Body of pancreas (tissue), 4 donors: ENCODE results near the gene SVIL. TPM values are rescaled to one million over a fixed set of nuclear protein-coding genes. Genes with fewer than 3 reads are reported as not detected.
"Not testable (repeated sequence)": the region's sequence is repeated elsewhere in the genome, so short reads cannot be mapped to it uniquely, and the experiment has no call there.

Experiments
- ATAC-seq: fragments of 150-250 bp; one replicate; pipeline ENCODE4 v1.9.1; 2016
- DNase-seq, 4 donors: peaks; one replicate each; pipeline ENCODE4 v3.0.0-alpha.2; 2019
- H3K27ac ChIP-seq, 4 donors: fragments of 200-600 bp; sonication (generic); 1 replicate in 3 of 4; 2 replicates in 1 of 4; pipeline versions ENCODE4 v1.5.1 to v1.6.1; 2016 to 2019; ENCODE audit warnings: mild to moderate bottlenecking in 1 of 4, mixed read lengths in 1 of 4, moderate library complexity in 1 of 4
- H3K27me3 ChIP-seq, 2 donors: fragments of 200-600 bp; sonication (generic); one replicate each; pipeline ENCODE4 v1.6.0; 2016; ENCODE audit warnings: mild to moderate bottlenecking in 1 of 2
- H3K36me3 ChIP-seq, 2 donors: fragments of 200-600 bp; sonication (generic); replicated peaks in 1 of 2; 2 replicates each; pipeline ENCODE4 v1.5.1; 2016; ENCODE audit warnings: low read depth in 2 of 2; ENCODE audit not compliant: insufficient read depth in 1 of 2
- H3K4me1 ChIP-seq: fragments of 200-600 bp; sonication (generic); one replicate; pipeline ENCODE4 v1.6.0; 2016
- H3K4me3 ChIP-seq, 2 donors: fragments of 200-600 bp; sonication (generic); 1 replicate in 1 of 2; 2 replicates in 1 of 2; pipeline ENCODE4 v1.5.1; 2016 to 2019
- H3K9me3 ChIP-seq, 3 donors: fragments of 200-600 bp; sonication (generic); 1 replicate in 2 of 3; 2 replicates in 1 of 3; pipeline ENCODE4 v1.5.1; 2016
- POLR2A ChIP-seq, 3 donors: fragments of 450-650 bp; IDR thresholded peaks; one replicate each; pipeline ENCODE4 v1.6.1; 2016; ENCODE audit warnings: antibody characterized with exemption in 3 of 3, mild to moderate bottlenecking in 2 of 3
- WGBS, 2 donors: methylation state at CpG; one replicate each; pipeline ENCODE4 v1.1.5; 2017; 5-methylcytosine and 5-hydroxymethylcytosine counted together
- intact Hi-C: fragments of 100-400 bp; cut with DNase I; formaldehyde crosslinking; loops from one replicate; pipeline ENCODE4 v1.15.1; 2023
- total RNA-seq, 2 donors: library from RNA; depleted of rRNA; stranded (reverse); fragments of >200 nt; gene quantifications; one replicate each; pipeline ENCODE4 v1.1.0, GENCODE V29; 2016
- TF ChIP-seq, protein P1 (sequence below), 7 experiments: fragments of 450-650 bp in 4 of 7; fragments of 200-600 bp in 3 of 7; sonication (generic) in 3 of 7; IDR thresholded peaks; one replicate each; pipeline ENCODE4 v1.5.1; 2016 to 2019; ENCODE audit warnings: antibody characterized with exemption in 7 of 7

Gene SVIL
- total RNA-seq, 2 donors from 2014 or later = 25.4 to 41.2 TPM

DNA sequence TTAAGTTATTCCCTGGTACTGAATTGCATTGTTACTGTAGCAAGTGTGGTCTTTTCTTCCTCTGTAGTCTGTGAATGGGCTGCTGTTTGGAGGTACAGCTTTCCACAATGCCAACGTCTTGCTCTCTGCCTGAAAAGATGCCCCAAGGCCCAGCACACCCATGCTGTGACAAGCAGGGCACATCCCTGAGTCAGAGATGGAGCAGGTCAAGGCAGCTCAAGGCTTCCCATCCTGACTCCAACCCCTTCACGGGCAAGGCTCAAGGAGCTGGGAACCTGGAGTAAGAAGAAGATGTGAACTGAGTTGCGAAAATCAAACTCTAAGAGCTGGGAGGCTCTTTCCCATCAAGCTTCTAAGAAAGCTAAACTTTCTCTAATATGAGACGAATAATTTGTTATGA is 27.2 kb downstream of the SVIL start:
- H3K4me3 ChIP-seq = no peak overlapping the region
- WGBS, 2 donors = 83 to 86% methylated on average over 4 of the region's 4 CpGs
- no peak overlapping the region for H3K27ac ChIP-seq
- DNase-seq = no peak
- no peaks in the 10 kb centered on the region for H3K9me3 ChIP-seq
- no peaks in the 10 kb centered on the region for H3K36me3 ChIP-seq
- ATAC-seq = no peak
- intact Hi-C loops = no loop called here
- TF ChIP-seq, protein P1, sequence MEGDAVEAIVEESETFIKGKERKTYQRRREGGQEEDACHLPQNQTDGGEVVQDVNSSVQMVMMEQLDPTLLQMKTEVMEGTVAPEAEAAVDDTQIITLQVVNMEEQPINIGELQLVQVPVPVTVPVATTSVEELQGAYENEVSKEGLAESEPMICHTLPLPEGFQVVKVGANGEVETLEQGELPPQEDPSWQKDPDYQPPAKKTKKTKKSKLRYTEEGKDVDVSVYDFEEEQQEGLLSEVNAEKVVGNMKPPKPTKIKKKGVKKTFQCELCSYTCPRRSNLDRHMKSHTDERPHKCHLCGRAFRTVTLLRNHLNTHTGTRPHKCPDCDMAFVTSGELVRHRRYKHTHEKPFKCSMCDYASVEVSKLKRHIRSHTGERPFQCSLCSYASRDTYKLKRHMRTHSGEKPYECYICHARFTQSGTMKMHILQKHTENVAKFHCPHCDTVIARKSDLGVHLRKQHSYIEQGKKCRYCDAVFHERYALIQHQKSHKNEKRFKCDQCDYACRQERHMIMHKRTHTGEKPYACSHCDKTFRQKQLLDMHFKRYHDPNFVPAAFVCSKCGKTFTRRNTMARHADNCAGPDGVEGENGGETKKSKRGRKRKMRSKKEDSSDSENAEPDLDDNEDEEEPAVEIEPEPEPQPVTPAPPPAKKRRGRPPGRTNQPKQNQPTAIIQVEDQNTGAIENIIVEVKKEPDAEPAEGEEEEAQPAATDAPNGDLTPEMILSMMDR (IDR thresholded peaks at IDR 0.05) = no peak
- TF ChIP-seq POLR2A (IDR thresholded peaks at IDR 0.05) = no peak
- H3K4me1 ChIP-seq = peaks cover 6% of the 10 kb centered on the region
- H3K27me3 ChIP-seq = no peaks in the 10 kb centered on the region

DNA sequence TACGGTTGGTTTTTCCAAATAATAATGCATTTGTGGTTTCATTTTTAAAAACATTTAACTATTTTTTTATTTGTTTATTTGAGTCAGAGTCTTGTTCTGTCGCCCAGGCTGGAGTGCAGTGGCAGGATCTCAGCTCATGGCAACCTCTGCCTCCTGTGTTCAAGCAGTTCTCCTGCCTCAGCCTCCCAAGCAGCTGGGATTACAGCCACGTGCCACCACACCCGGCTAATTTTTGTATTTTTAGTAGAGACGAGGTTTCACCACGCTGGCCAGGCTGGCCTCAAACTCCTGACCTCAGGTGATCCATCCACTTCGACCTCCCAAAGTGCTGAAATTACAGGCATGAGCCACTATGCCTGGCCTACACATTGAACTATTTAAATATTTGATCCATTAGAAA is 28.1 kb downstream of the SVIL start:
- DNase-seq, H3K9me3 ChIP-seq, H3K4me3 ChIP-seq, H3K27me3 ChIP-seq, ATAC-seq, intact Hi-C loops, H3K36me3 ChIP-seq, H3K4me1 ChIP-seq, H3K27ac ChIP-seq: not testable (repeated sequence)
- 76 to 81% methylated on average over 7 of the region's 7 CpGs for WGBS, 2 donors

DNA sequence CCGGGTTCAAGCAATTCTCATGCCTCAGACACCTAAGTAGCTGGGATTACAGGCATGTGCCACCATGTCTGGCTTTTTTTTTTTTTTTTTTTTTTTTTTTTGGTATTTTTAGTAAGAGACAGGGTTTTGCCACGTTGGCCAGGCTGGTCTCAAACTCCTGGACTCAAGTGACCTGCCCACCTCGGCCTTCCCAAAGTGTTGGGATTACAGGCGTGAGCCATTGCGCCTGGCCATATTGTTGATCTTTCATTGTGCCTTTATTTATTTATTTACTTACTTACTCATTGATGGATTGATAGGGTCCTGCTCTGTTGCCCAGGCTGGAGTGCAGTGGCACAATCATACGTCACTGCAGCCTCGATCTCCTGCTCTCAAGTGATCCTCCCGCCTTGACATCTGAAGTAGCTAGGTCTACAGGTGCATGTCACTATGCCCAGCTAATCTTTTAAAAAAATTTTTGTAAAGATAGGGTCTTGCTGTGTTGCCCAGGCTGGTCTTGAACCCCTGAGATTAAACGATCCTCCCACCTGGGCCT is 30.4 kb downstream of the SVIL start:
- Histone ChIP-seq H3K36me3 (no peaks in the 10 kb centered on the region), H3K4me1 (peaks cover 2% of the 10 kb centered on the region)

DNA sequence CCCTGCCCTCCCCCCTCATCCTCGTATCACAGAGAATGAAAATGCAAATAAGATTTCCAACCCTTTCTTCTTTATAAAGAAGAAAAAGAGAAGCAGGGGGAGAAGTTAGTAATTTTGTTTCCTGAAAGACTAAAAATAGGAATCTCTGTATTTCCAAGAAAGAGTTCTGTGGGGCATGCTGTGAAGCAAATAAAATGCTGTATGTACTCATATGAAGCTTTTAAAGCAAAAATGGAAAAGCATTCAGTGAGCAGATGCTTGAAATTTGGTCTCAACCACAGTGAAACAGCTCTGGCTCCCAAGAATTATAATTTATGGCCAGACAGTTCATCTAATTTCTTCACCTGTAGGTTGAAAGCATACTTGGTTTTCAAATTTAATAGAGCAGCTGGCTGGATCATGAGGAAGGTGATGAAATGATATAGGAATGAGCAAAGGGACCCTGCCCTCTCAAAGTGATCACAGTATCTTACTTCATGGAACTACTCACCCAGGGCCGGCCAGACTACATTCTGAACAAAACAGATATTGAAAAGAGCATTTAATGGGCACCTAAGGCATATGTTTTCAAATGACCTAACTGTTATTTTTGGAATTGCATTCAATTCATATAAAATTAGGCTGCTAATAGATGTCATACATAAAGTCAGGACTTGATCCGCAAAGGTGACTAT is 31.4 kb downstream of the SVIL start:
- ATAC-seq (no peak), DNase-seq (no peak)
- H3K27ac ChIP-seq = no peak overlapping the region
- H3K4me1 ChIP-seq = peaks cover 3% of the 10 kb centered on the region
- intact Hi-C loops = no loop called here
- H3K4me3 ChIP-seq = no peak overlapping the region
- WGBS, 2 donors = 83 to 84% methylated on average over 3 of the region's 3 CpGs
- TF ChIP-seq POLR2A (IDR thresholded peaks at IDR 0.05) = no peak
- TF ChIP-seq, protein P1 (IDR thresholded peaks at IDR 0.05) = no peak
- no peaks in the 10 kb centered on the region for H3K27me3 ChIP-seq
- H3K9me3 ChIP-seq = no peaks in the 10 kb centered on the region
- H3K36me3 ChIP-seq = no peaks in the 10 kb centered on the region

More for the DNA sequence above, 30.4 kb downstream of the SVIL start:
- TF ChIP-seq, protein P1 (IDR thresholded peaks at IDR 0.05) = no peak
- TF ChIP-seq POLR2A (IDR thresholded peaks at IDR 0.05) = no peak
- ATAC-seq = no peak
- Histone ChIP-seq H3K4me3 (no peak overlapping the region), H3K27me3 (no peaks in the 10 kb centered on the region), H3K27ac (no peak overlapping the region), H3K9me3 (no peaks in the 10 kb centered on the region)
- WGBS, 2 donors = 96 to 98% methylated on average over 8 to 9 of the region's 9 CpGs
- intact Hi-C loops = no loop called here
- no peak for DNase-seq

DNA sequence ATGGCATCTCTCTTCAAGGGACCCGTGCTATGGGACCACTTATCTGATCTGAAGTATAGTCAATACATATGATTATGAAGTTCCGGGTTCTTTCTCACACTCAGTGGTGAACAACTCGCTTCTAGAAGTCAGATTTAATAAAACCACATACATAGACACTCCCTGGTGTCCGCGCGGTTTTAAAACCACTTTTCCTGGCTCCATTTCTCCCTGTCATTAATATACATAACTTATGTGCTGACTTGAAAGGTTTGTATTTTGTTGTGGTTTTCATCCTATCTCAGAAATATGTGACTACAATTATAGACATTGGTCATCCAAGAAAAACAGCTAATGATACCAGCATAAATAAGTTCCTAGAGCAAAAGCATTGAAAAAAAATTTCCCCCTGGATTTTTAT is 34.0 kb downstream of the SVIL start:
- no peaks in the 10 kb centered on the region for H3K9me3 ChIP-seq
- WGBS, 2 donors = 93 to 95% methylated on average over 6 of the region's 6 CpGs
- DNase-seq (no peak), ATAC-seq (no peak)
- no peaks in the 10 kb centered on the region for H3K36me3 ChIP-seq
- TF ChIP-seq, protein P1 (IDR thresholded peaks at IDR 0.05) = no peak
- H3K4me1 ChIP-seq = peaks cover 3% of the 10 kb centered on the region
- H3K4me3 ChIP-seq = no peak overlapping the region
- no peaks in the 10 kb centered on the region for H3K27me3 ChIP-seq
- intact Hi-C loops = no loop called here
- no peak overlapping the region for H3K27ac ChIP-seq
